HEK293 (cell line): ENCODE measurements around the gene C12orf57.

Experiments used
- GFI1B ChIP-seq: fragments of 450-650 bp; formaldehyde crosslinking; IDR thresholded peaks from 2 replicates; pipeline ENCODE4 v1.5.1; 2016; ENCODE audit warnings: missing biosample characterization, missing genetic modification characterization
- GLI4 ChIP-seq: fragments of 450-650 bp; formaldehyde crosslinking; IDR thresholded peaks from 2 replicates; pipeline ENCODE4 v1.5.1; 2016; ENCODE audit warnings: missing biosample characterization, missing genetic modification characterization
- GLIS2 ChIP-seq: fragments of 450-650 bp; formaldehyde crosslinking; IDR thresholded peaks from 2 replicates; pipeline ENCODE4 v1.5.1; 2016; ENCODE audit warnings: missing biosample characterization, missing genetic modification characterization
- HOXC10 ChIP-seq: sonication (generic); formaldehyde crosslinking; IDR thresholded peaks from 2 replicates; pipeline ENCODE4 v1.8.1; 2023; ENCODE audit warnings: mild to moderate bottlenecking, missing genetic modification reagents
- KLF1 ChIP-seq: fragments of 450-650 bp; formaldehyde crosslinking; IDR thresholded peaks from 2 replicates; pipeline ENCODE4 v1.5.1; 2016; ENCODE audit warnings: missing biosample characterization, missing genetic modification characterization
- KLF16 ChIP-seq: fragments of 450-650 bp; formaldehyde crosslinking; IDR thresholded peaks from 2 replicates; pipeline ENCODE4 v1.5.1; 2017; ENCODE audit warnings: missing biosample characterization, missing genetic modification characterization
- MZF1 ChIP-seq: fragments of 450-650 bp; formaldehyde crosslinking; IDR thresholded peaks from 2 replicates; pipeline ENCODE4 v1.5.1; 2017; ENCODE audit warnings: missing biosample characterization, missing genetic modification characterization, borderline replicate concordance
- OSR2 ChIP-seq: fragments of 450-650 bp; formaldehyde crosslinking; IDR thresholded peaks from 2 replicates; pipeline ENCODE4 v1.5.1; 2016; ENCODE audit warnings: missing biosample characterization, missing genetic modification characterization
- SP2 ChIP-seq: fragments of 450-650 bp; formaldehyde crosslinking; IDR thresholded peaks from 2 replicates; pipeline ENCODE4 v1.5.1; 2016; ENCODE audit warnings: missing biosample characterization, missing genetic modification characterization
- WT1 ChIP-seq: fragments of 450-650 bp; formaldehyde crosslinking; IDR thresholded peaks from 2 replicates; pipeline ENCODE4 v1.5.1; 2016; ENCODE audit warnings: missing biosample characterization, missing genetic modification characterization
- ZBTB1 ChIP-seq: fragments of 450-650 bp; formaldehyde crosslinking; IDR thresholded peaks from 2 replicates; pipeline ENCODE4 v1.5.1; 2016; ENCODE audit warnings: missing biosample characterization, missing genetic modification characterization
- ZBTB17 ChIP-seq: fragments of 450-650 bp; formaldehyde crosslinking; IDR thresholded peaks from 2 replicates; pipeline ENCODE4 v1.5.1; 2016; ENCODE audit warnings: missing biosample characterization, missing genetic modification characterization
- ZFHX2 ChIP-seq: fragments of 450-650 bp; formaldehyde crosslinking; conservative IDR thresholded peaks from 2 replicates; pipeline ENCODE4 v1.5.1; 2016; ENCODE audit warnings: missing biosample characterization, missing genetic modification characterization
- ZFP41 ChIP-seq: fragments of 450-650 bp; formaldehyde crosslinking; IDR thresholded peaks from 2 replicates; pipeline ENCODE4 v1.5.1; 2016; ENCODE audit warnings: missing biosample characterization, missing genetic modification characterization, borderline replicate concordance
- ZNF184 ChIP-seq: fragments of 450-650 bp; IDR thresholded peaks from 2 replicates; pipeline ENCODE4 v1.5.1; 2018; ENCODE audit warnings: missing biosample characterization, mild to moderate bottlenecking, missing genetic modification characterization
- ZNF324 ChIP-seq: fragments of 450-650 bp; formaldehyde crosslinking; IDR thresholded peaks from 2 replicates; pipeline ENCODE4 v1.5.1; 2016; ENCODE audit warnings: missing biosample characterization, missing genetic modification characterization
- ZNF341 ChIP-seq: fragments of 450-650 bp; formaldehyde crosslinking; IDR thresholded peaks from 2 replicates; pipeline ENCODE4; 2016; ENCODE audit warnings: low read depth, missing biosample characterization, missing genetic modification characterization
- ZNF354C ChIP-seq: fragments of 450-650 bp; formaldehyde crosslinking; IDR thresholded peaks from 2 replicates; pipeline ENCODE4 v1.5.1; 2016; ENCODE audit warnings: missing biosample characterization, missing genetic modification characterization, low read depth, borderline replicate concordance
- ZNF366 ChIP-seq: fragments of 450-650 bp; formaldehyde crosslinking; conservative IDR thresholded peaks from 2 replicates; pipeline ENCODE4 v1.5.1; 2016; ENCODE audit warnings: missing biosample characterization, missing genetic modification characterization
- ZNF426 ChIP-seq: fragments of 450-650 bp; formaldehyde crosslinking; IDR thresholded peaks from 2 replicates; pipeline ENCODE4 v1.5.1; 2017; ENCODE audit warnings: missing biosample characterization, missing genetic modification characterization, mild to moderate bottlenecking, inconsistent platforms, moderate library complexity
- ZNF501 ChIP-seq: fragments of 450-650 bp; formaldehyde crosslinking; IDR thresholded peaks from 2 replicates; pipeline ENCODE4 v1.5.1; 2016; ENCODE audit warnings: missing biosample characterization, missing genetic modification characterization
- ZNF549 ChIP-seq: fragments of 450-650 bp; IDR thresholded peaks from 2 replicates; pipeline ENCODE4 v1.5.1; 2018; ENCODE audit warnings: missing biosample characterization, missing genetic modification characterization, mild to moderate bottlenecking, inconsistent platforms, moderate library complexity
- ZNF621 ChIP-seq: fragments of 450-650 bp; formaldehyde crosslinking; IDR thresholded peaks from 2 replicates; pipeline ENCODE4 v1.5.1; 2017; ENCODE audit warnings: missing biosample characterization, missing genetic modification characterization
- ZNF626 ChIP-seq: fragments of 450-650 bp; sonication (Bioruptor Pico); formaldehyde crosslinking; IDR thresholded peaks from 2 replicates; pipeline ENCODE4 v1.5.1; 2018; ENCODE audit warnings: missing biosample characterization, missing genetic modification characterization, inconsistent platforms
- ZNF629 ChIP-seq: fragments of 450-650 bp; formaldehyde crosslinking; IDR thresholded peaks from 2 replicates; pipeline ENCODE4 v1.5.1; 2017; ENCODE audit warnings: missing biosample characterization, missing genetic modification characterization
- ZNF777 ChIP-seq: fragments of 450-650 bp; formaldehyde crosslinking; IDR thresholded peaks from 2 replicates; pipeline ENCODE4 v1.5.1; 2017; ENCODE audit warnings: missing biosample characterization, missing genetic modification characterization, borderline replicate concordance
- ZNF785 ChIP-seq: fragments of 450-650 bp; formaldehyde crosslinking; IDR thresholded peaks from 2 replicates; pipeline ENCODE4 v1.5.1; 2016; ENCODE audit warnings: missing biosample characterization, missing genetic modification characterization
- TF ChIP-seq, protein P1 (sequence below): fragments of 450-650 bp; formaldehyde crosslinking; IDR thresholded peaks from 2 replicates; pipeline ENCODE4 v1.5.1; 2016; ENCODE audit warnings: missing biosample characterization, missing genetic modification characterization
- TF ChIP-seq, protein P2 (sequence below): fragments of 450-650 bp; formaldehyde crosslinking; IDR thresholded peaks from 2 replicates; pipeline ENCODE4 v1.5.1; 2016; ENCODE audit warnings: missing biosample characterization, missing genetic modification characterization, borderline replicate concordance
- TF ChIP-seq, protein P3 (sequence below): fragments of 450-650 bp; formaldehyde crosslinking; IDR thresholded peaks from 2 replicates; pipeline ENCODE4 v1.5.1; 2017; ENCODE audit warnings: missing biosample characterization, mild to moderate bottlenecking, missing genetic modification characterization, moderate library complexity
- TF ChIP-seq, protein P4 (sequence below): fragments of 450-650 bp; formaldehyde crosslinking; IDR thresholded peaks from 2 replicates; pipeline ENCODE4 v1.5.1; 2016; ENCODE audit warnings: missing biosample characterization, missing genetic modification characterization

Gene C12orf57

DNA sequence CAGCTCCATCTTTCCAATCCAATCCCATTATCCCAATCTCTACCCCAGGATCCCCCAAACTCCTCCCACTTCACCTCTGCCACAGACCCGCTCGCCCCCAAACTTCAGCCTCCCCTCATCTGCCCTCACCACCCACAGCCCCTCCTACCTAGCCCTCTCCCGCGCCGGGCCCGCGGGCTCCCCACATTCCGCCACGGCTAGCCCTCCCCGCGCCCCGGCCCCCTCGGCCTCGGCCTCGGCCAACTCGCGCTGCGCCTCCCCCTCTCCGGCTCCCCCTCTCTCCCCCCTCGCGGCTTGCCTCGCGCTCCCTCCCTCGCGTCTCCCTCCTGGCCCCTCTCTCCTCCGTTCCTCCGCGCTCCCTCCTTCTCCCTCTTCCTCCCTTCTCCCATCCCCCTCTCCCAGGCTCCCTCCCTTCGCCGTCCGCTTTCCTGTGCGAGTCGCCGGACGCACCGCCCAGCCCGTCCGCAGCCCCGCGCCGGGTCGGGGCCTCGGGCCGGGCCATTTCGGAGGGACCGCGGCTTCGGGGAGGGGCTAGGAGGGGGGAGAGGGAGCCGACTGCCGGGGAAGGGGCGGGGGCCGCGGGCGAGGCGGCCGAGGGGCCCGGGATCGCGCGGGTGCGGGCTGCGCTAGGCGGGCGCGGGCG lies 16.3 kb upstream of the C12orf57 start, which contains the start of gene ATN1 (continued):
- TF ChIP-seq, protein P1, sequence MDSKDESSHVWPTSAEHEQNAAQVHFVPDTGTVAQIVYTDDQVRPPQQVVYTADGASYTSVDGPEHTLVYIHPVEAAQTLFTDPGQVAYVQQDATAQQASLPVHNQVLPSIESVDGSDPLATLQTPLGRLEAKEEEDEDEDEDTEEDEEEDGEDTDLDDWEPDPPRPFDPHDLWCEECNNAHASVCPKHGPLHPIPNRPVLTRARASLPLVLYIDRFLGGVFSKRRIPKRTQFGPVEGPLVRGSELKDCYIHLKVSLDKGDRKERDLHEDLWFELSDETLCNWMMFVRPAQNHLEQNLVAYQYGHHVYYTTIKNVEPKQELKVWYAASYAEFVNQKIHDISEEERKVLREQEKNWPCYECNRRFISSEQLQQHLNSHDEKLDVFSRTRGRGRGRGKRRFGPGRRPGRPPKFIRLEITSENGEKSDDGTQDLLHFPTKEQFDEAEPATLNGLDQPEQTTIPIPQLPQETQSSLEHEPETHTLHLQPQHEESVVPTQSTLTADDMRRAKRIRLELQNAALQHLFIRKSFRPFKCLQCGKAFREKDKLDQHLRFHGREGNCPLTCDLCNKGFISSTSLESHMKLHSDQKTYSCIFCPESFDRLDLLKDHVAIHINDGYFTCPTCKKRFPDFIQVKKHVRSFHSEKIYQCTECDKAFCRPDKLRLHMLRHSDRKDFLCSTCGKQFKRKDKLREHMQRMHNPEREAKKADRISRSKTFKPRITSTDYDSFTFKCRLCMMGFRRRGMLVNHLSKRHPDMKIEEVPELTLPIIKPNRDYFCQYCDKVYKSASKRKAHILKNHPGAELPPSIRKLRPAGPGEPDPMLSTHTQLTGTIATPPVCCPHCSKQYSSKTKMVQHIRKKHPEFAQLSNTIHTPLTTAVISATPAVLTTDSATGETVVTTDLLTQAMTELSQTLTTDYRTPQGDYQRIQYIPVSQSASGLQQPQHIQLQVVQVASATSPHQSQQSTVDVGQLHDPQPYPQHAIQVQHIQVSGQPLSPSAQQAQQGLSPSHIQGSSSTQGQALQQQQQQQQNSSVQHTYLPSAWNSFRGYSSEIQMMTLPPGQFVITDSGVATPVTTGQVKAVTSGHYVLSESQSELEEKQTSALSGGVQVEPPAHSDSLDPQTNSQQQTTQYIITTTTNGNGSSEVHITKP = peak; percentile 69
- TF ChIP-seq ZNF621 (tag by site-specific recombination) = no peak
- 0 out of 2 replicates have a peak, but pooled peaks have one; percentile 62 for TF ChIP-seq ZBTB1 (tag by site-specific recombination)
- no peak for TF ChIP-seq ZNF354C (tag by site-specific recombination)
- no peak for TF ChIP-seq MZF1 (tag by site-specific recombination)
- peak; percentile 82 for TF ChIP-seq ZBTB17 (tag by site-specific recombination)
- no peak for TF ChIP-seq ZNF184 (tag by site-specific recombination)
- TF ChIP-seq ZNF501 (tag by site-specific recombination) = peak; percentile 87
- peak; percentile 23; the same call in 1 of the 2 replicates for TF ChIP-seq GFI1B
- peak; percentile 98 for TF ChIP-seq ZFHX2 (tag by site-specific recombination)
- peak; percentile 93 for TF ChIP-seq GLIS2 (tag by site-specific recombination)
- TF ChIP-seq HOXC10 (CRISPR knock-in tag) = no peak
- TF ChIP-seq KLF1 (tag by site-specific recombination) = peak; percentile 56
- TF ChIP-seq ZNF341 (tag by site-specific recombination) = no peak; the same call in 1 of the 2 replicates
- TF ChIP-seq ZNF785 (tag by site-specific recombination) = no peak
- TF ChIP-seq WT1 (tag by site-specific recombination) = peak; percentile 74; the same call in 1 of the 2 replicates
- no peak for TF ChIP-seq ZNF426
- peak; percentile 43 for TF ChIP-seq KLF16 (tag by site-specific recombination)
- TF ChIP-seq, protein P2, sequence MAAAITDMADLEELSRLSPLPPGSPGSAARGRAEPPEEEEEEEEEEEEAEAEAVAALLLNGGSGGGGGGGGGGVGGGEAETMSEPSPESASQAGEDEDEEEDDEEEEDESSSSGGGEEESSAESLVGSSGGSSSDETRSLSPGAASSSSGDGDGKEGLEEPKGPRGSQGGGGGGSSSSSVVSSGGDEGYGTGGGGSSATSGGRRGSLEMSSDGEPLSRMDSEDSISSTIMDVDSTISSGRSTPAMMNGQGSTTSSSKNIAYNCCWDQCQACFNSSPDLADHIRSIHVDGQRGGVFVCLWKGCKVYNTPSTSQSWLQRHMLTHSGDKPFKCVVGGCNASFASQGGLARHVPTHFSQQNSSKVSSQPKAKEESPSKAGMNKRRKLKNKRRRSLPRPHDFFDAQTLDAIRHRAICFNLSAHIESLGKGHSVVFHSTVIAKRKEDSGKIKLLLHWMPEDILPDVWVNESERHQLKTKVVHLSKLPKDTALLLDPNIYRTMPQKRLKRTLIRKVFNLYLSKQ (tag by site-specific recombination) = no peak
- TF ChIP-seq, protein P3, sequence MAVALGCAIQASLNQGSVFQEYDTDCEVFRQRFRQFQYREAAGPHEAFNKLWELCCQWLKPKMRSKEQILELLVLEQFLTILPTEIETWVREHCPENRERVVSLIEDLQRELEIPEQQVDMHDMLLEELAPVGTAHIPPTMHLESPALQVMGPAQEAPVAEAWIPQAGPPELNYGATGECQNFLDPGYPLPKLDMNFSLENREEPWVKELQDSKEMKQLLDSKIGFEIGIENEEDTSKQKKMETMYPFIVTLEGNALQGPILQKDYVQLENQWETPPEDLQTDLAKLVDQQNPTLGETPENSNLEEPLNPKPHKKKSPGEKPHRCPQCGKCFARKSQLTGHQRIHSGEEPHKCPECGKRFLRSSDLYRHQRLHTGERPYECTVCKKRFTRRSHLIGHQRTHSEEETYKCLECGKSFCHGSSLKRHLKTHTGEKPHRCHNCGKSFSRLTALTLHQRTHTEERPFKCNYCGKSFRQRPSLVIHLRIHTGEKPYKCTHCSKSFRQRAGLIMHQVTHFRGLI = no peak
- TF ChIP-seq ZFP41 (tag by site-specific recombination) = no peak
- peak; percentile 72 for TF ChIP-seq SP2
- no peak for TF ChIP-seq ZNF626
- TF ChIP-seq OSR2 (tag by site-specific recombination) = peak; percentile 14; the same call in 1 of the 2 replicates
- TF ChIP-seq, protein P4, sequence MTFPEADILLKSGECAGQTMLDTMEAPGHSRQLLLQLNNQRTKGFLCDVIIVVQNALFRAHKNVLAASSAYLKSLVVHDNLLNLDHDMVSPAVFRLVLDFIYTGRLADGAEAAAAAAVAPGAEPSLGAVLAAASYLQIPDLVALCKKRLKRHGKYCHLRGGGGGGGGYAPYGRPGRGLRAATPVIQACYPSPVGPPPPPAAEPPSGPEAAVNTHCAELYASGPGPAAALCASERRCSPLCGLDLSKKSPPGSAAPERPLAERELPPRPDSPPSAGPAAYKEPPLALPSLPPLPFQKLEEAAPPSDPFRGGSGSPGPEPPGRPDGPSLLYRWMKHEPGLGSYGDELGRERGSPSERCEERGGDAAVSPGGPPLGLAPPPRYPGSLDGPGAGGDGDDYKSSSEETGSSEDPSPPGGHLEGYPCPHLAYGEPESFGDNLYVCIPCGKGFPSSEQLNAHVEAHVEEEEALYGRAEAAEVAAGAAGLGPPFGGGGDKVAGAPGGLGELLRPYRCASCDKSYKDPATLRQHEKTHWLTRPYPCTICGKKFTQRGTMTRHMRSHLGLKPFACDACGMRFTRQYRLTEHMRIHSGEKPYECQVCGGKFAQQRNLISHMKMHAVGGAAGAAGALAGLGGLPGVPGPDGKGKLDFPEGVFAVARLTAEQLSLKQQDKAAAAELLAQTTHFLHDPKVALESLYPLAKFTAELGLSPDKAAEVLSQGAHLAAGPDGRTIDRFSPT (tag by site-specific recombination) = peak; percentile 52; the same call in 1 of the 2 replicates
- no peak; the same call in 1 of the 2 replicates for TF ChIP-seq ZNF324 (tag by site-specific recombination)
- TF ChIP-seq ZNF777 (tag by site-specific recombination) = peak; percentile 64; the same call in 1 of the 2 replicates
- no peak for TF ChIP-seq ZNF549 (tag by site-specific recombination)
- TF ChIP-seq ZNF366 (tag by site-specific recombination) = peak; percentile 97
- 0 out of 2 replicates have a peak, but pooled peaks have one; percentile 52 for TF ChIP-seq GLI4 (tag by site-specific recombination)
- peak; percentile 49 for TF ChIP-seq ZNF629 (tag by site-specific recombination)
